GM18861 (cell line): Measurements from ENCODE around the gene NFKBIE.

Experiments
- ATAC-seq: cut with Tn5 transposase; IDR thresholded peaks from one replicate; pipeline ENCODE4 v1.9.1; 2021; ENCODE audit not compliant: unreplicated experiment

NFKBIE gene

DNA sequence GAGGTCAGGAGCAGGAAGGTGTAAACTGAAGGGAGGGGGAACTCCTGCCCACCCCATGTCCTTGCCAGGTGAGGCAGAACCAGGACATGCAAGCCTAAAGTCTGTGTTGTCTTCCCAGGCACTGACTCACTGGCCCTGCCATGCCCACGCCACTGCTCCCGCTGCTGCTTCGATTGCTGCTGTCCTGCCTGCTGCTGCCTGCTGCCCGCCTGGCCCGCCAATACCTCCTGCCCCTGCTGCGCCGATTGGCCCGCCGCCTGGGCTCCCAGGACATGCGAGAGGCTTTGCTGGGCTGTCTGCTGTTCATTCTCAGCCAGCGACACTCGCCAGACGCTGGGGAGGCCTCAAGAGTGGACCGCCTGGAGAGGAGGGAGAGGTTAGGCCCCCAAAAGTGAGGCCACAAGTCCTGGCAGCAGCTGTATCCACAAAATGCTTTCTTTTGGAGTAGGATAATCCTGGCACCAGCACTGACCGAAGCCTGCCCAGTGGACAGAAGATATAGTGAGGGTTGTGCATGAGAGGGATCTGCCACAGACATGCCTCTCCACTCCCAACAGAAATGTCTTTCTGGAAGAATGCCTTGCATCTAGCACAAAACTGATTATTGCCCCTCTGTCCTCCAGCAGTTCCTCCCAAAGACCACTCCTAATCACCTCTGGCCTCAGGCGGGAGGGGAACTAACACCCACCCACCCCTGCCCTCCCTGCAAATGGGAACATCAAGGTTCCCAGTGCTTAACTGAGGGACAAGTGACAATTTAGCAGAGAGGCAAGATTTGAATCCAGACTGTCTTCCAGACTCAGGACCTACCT lies 47.8 kb downstream of the NFKBIE start:
- ATAC-seq = no peak

GRCh38 chr6:44216677-44217331 lies 48.5 kb downstream of the NFKBIE start, which contains the start of gene MYMX:
MYMX (plus strand) TSS chr6:44216926; CDS start chr6:44217472, 546 bp downstream.
- ATAC-seq = no peak

- ATAC-seq = no peak
Measured at GRCh38 chr6:44214307-44214706, 51.0 kb downstream of the NFKBIE start.

GRCh38 chr6:44211284-44211683 lies 54.1 kb downstream of the NFKBIE start:
- ATAC-seq = no peak
